Common myeloid progenitor, CD34-positive (primary cell): Measurements from ENCODE around the gene KIF27.
"Not testable (repeated sequence)": the region's sequence is repeated elsewhere in the genome, so short reads cannot be mapped to it uniquely, and the experiment has no call there.

Source experiments
- CTCF ChIA-PET: fragments of 350-600 bp; sonication (Branson Sonifier 250); formaldehyde crosslinking; loops from one replicate; lab custom pipeline; 2021; ENCODE audit warnings: antibody characterized with exemption; lab: Charles Lee
- POLR2A ChIA-PET: fragments of 350-600 bp; sonication (Branson Sonifier 250); formaldehyde crosslinking; loops from one replicate; lab custom pipeline; 2021; ENCODE audit warnings: antibody characterized with exemption; lab: Charles Lee
- DNase-seq, 3 donors: peaks; one replicate each; pipeline versions ENCODE4 v3.0.0 to v3.0.0-alpha.2; 2013
- H3K27ac ChIP-seq, 2 experiments: 1 replicate in 1 of 2; 2 replicates in 1 of 2; pipeline ENCODE4 v1.7.0; 2013; ENCODE audit warnings: inconsistent platforms in 2 of 2, low read length in 2 of 2, mild to moderate bottlenecking in 2 of 2, low read depth in 1 of 2, moderate library complexity in 1 of 2; ENCODE audit not compliant: severe bottlenecking in 2 of 2, insufficient read depth in 1 of 2, poor library complexity in 1 of 2
- H3K27me3 ChIP-seq, 5 experiments: replicated peaks in 2 of 5; 1 replicate in 3 of 5; 2 replicates in 2 of 5; pipeline versions ENCODE4 v1.6.1 to v1.7.0; 2013; ENCODE audit warnings: low read length in 4 of 5, mild to moderate bottlenecking in 2 of 5, moderate library complexity in 2 of 5, inconsistent platforms in 1 of 5; ENCODE audit not compliant: insufficient read depth in 5 of 5, control insufficient read depth in 4 of 5
- H3K36me3 ChIP-seq, 4 experiments: 1 replicate in 2 of 4; 2 replicates in 2 of 4; pipeline versions ENCODE4 v1.6.1 to v1.7.0; 2013; ENCODE audit warnings: low read length in 3 of 4, control low read depth in 1 of 4, mild to moderate bottlenecking in 1 of 4; ENCODE audit not compliant: control insufficient read depth in 4 of 4, insufficient read depth in 4 of 4
- H3K4me1 ChIP-seq, 4 experiments: 1 replicate in 3 of 4; 2 replicates in 1 of 4; pipeline versions ENCODE4 v1.6.1 to v1.7.1; 2013; ENCODE audit warnings: low read length in 3 of 4, mild to moderate bottlenecking in 3 of 4, control low read depth in 1 of 4, inconsistent platforms in 1 of 4, moderate library complexity in 1 of 4; ENCODE audit not compliant: control insufficient read depth in 4 of 4, insufficient read depth in 4 of 4; ENCODE audit errors: control extremely low read depth in 1 of 4
- H3K4me3 ChIP-seq, 7 experiments: 1 replicate in 4 of 7; 2 replicates in 3 of 7; pipeline versions ENCODE4 v1.5.1 to v1.7.0; 2013; ENCODE audit warnings: mild to moderate bottlenecking in 7 of 7, low read length in 6 of 7, moderate library complexity in 6 of 7, inconsistent platforms in 2 of 7, low read depth in 2 of 7, control low read depth in 1 of 7; ENCODE audit not compliant: insufficient read depth in 4 of 7, control insufficient read depth in 1 of 7; ENCODE audit errors: extremely low read depth in 1 of 7
- H3K9me3 ChIP-seq, 5 experiments: 1 replicate in 4 of 5; 2 replicates in 1 of 5; pipeline versions ENCODE4 v1.6.1 to v1.7.1; 2013; ENCODE audit warnings: low read length in 4 of 5, mild to moderate bottlenecking in 2 of 5, inconsistent platforms in 1 of 5, low read depth in 1 of 5, moderate library complexity in 1 of 5; ENCODE audit not compliant: control insufficient read depth in 4 of 5, insufficient read depth in 2 of 5; ENCODE audit errors: control extremely low read depth in 1 of 5
- WGBS: methylation state at CpG from one replicate; pipeline ENCODE4 v1.1.5; 2013; ENCODE audit not compliant: insufficient coverage; 5-methylcytosine and 5-hydroxymethylcytosine counted together

KIF27 gene

DNA sequence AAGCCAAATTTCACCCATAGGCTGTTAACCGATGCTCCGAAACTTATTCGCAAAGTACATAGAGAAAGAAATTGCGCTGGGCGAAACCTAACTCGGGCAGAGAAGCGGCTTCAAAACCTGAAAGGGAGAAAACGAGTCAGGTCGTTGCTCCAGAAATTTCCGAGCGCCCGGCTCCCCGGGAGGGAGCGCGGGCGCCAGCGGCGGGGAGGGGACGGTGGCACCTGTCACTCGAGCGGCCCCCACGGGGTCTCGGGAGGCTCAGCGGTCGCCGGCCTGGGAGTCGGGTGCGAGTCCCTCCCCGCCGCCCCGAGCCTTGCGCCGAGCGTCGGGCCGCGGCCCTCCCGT, 104.2 kb downstream of the KIF27 start:
- H3K9me3 ChIP-seq, CTCF ChIA-PET, H3K36me3 ChIP-seq, H3K27me3 ChIP-seq, POLR2A ChIA-PET: not testable (repeated sequence)
- under 1% methylated on average over 35 of the region's 38 CpGs for WGBS
- H3K4me3 ChIP-seq, result peak overlapping the region; percentile 65 to 83 (median 70)
- peak; percentile 13 to 43 (median 31) for DNase-seq
- peaks cover 0 to 12% (median 2%) of the 10 kb centered on the region in 4 experiments for H3K4me1 ChIP-seq
- peak overlapping the region in 1 of 2 experiments; percentile 54 for H3K27ac ChIP-seq

- H3K27me3 ChIP-seq, DNase-seq, H3K36me3 ChIP-seq, CTCF ChIA-PET, H3K27ac ChIP-seq, H3K4me3 ChIP-seq, H3K9me3 ChIP-seq, POLR2A ChIA-PET: not testable (repeated sequence)
- peaks cover 0 to 12% (median 2%) of the 10 kb centered on the region in 4 experiments for H3K4me1 ChIP-seq
- WGBS, result 91% methylated on average over 3 of the region's 4 CpGs
Measured at GRCh38 chr9:83815120-83815519, 106.1 kb downstream of the KIF27 start.

- H3K27me3 ChIP-seq, H3K4me1 ChIP-seq, CTCF ChIA-PET, H3K4me3 ChIP-seq, DNase-seq, H3K27ac ChIP-seq, POLR2A ChIA-PET, H3K9me3 ChIP-seq, H3K36me3 ChIP-seq: not testable (repeated sequence)
- whole genome bisulfite sequencing, result no CpG with 5 or more reads among the region's 1 CpG
Measured at GRCh38 chr9:83809213-83809612, 112.0 kb downstream of the KIF27 start.

GRCh38 chr9:83804454-83804853, 116.8 kb downstream of the KIF27 start:
- POLR2A ChIA-PET, H3K27ac ChIP-seq, H3K9me3 ChIP-seq, H3K27me3 ChIP-seq, H3K4me1 ChIP-seq, DNase-seq, CTCF ChIA-PET, H3K4me3 ChIP-seq: not testable (repeated sequence)
- H3K36me3 ChIP-seq, result peaks cover 0 to 10% (median 7%) of the 10 kb centered on the region in 4 experiments
- no CpG with 5 or more reads among the region's 31 CpGs for WGBS

DNA sequence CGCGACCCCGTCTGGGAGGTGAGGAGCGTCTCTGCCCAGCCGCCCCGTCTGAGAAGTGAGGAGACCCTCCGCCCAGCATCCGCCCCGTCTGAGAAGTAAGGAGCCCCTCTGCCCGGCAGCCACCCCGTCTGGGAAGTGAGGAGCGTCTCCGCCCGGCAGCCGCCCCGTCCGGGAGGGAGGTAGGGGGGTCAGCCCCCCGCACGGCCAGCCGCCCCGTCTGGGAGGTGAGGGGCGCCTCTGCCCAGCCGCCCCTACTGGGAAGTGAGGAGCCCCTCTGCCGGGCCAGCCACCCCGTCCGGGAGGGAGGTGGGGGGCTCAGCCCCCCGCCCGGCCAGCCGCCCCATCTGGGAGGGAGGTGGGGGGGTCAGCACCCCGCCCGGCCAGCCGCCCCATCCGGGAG, 117.3 kb downstream of the KIF27 start:
- H3K27ac ChIP-seq, H3K9me3 ChIP-seq, DNase-seq, H3K4me3 ChIP-seq, CTCF ChIA-PET, POLR2A ChIA-PET, H3K27me3 ChIP-seq, H3K4me1 ChIP-seq: not testable (repeated sequence)
- H3K36me3 ChIP-seq, result peaks cover 0 to 11% (median 7%) of the 10 kb centered on the region in 4 experiments
- WGBS, result 100% methylated on average over 5 of the region's 33 CpGs

DNA sequence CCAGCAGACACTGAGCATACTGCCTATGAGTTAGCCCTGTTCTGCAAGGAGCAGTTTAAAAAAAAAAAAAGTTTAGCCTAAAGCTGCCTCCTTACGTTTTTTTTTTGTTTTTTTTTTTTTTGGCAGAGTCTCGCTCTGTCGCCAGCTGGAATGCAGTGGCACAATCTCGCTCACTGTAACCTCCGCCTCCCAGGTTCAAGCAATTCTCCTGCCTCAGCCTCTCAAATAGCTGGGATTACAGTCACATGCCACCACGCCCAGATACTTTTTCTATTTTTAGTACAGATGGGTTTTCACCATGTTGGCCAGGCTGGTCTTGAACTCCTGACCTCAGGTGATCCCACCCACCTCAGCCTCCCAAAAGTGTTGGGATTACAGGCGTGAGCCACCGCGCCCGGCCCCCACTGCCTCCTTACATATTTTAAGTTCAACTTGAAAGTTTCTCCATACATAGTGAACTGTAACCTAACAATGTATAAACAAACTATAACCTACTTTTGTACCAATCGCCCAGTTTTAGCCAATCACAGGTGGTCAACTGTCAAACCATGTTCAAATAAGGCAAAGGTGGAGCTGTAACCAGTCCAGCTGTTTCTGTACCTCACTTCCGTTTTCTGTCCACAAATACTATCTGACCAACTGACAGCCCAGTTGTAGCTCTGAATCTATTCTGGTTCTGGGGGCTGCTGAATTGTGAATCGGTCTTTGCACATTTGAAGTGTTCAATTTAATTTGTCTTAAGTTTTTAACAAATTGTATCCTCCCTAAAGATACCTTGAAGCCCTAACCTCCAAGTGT, 120.8 kb downstream of the KIF27 start:
- no peak for DNase-seq
- no peaks in the 10 kb centered on the region for H3K27me3 ChIP-seq
- no peaks in the 10 kb centered on the region for H3K9me3 ChIP-seq
- H3K4me1 ChIP-seq, result no peaks in the 10 kb centered on the region
- no peak overlapping the region for H3K27ac ChIP-seq
- peaks cover 4 to 25% (median 9%) of the 10 kb centered on the region in 4 experiments for H3K36me3 ChIP-seq
- ChIA-PET POLR2A (no interaction called here), CTCF (interaction anchor here (1.0 kb wide), 1 partner anchor 13 kb away, joined by 3 read pairs; no protein-coding TSS in a partner anchor)
- 96% methylated on average over 5 of the region's 13 CpGs for WGBS
- no peak overlapping the region for H3K4me3 ChIP-seq

DNA sequence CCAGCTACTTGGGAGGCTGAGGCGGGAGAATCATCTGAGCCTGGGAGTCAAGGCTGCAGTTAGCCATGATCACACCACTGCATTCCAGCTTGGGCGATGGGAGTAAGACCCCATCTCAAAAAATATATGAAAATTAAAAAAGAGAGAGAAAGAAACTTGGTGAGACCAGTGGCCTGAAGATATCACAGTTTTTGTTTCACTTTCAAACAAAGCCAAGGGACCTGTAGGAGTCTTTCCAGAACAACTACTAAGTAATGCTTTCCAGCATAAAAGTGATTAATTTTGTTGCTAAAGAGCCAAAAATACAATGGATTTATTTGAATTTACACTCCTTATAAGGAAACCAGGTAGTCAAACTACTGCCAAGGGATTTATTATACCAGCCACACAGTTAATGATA, 127.2 kb downstream of the KIF27 start:
- Histone ChIP-seq H3K4me1 (no peaks in the 10 kb centered on the region), H3K27ac (no peak overlapping the region), H3K36me3 (peaks cover 3 to 30% (median 7%) of the 10 kb centered on the region in 4 experiments), H3K4me3 (no peak overlapping the region), H3K27me3 (no peaks in the 10 kb centered on the region), H3K9me3 (no peaks in the 10 kb centered on the region)
- no CpG with 5 or more reads among the region's 2 CpGs for WGBS
- ChIA-PET POLR2A (no interaction called here), CTCF (no interaction called here)
- no peak for DNase-seq
